HG03565 (cell line): ENCODE measurements around the gene MSRB3.
"Not testable (repeated sequence)": the region's sequence is repeated elsewhere in the genome, so short reads cannot be mapped to it uniquely, and the experiment has no call there.

Source experiments
- ATAC-seq: cut with Tn5 transposase; IDR thresholded peaks from one replicate; pipeline ENCODE4 v1.9.1; 2021; ENCODE audit warnings: mild to moderate bottlenecking, moderate library complexity; ENCODE audit not compliant: unreplicated experiment

MSRB3 gene

DNA sequence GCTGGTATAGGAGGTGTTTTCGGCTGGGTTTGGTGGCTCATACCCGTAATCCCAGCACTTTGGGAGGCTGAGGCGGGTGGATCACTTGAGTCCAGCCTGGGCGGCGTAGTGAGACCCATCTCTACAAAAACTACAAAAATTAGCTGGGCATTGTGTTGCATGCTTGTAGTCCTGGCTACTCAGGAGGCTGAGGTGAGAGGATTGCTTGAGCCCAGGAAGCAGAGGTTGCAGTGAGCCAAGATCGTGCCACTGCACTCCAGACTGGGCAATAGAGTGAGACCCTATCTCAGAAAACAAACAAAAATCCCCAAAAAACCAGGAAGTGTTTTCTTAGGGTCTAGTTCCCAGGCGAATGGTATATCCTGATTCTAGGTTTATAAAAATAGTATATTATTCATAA is 7.0 kb downstream of the MSRB3 start:
- ATAC-seq, result not testable (repeated sequence)

DNA sequence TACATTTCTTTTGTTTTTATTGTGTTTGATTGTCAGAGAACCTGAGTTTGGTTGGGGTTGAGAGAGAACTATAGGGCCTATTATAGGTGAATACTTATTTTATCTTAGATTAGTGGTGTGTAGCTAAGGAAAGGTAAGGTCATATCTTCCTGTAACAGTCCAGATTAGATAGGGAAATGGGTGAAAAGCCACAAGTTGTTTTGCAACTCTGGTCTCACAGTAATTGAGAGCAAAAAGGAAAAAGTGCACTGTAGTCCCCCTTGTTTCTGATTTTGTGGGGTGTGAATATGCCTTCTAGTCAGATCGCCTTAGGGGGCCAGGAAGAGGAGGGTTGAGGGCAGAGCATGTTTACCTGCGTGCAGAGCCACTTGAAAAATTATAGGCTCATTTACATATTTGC is 8.9 kb downstream of the MSRB3 start:
- no peak for ATAC-seq

DNA sequence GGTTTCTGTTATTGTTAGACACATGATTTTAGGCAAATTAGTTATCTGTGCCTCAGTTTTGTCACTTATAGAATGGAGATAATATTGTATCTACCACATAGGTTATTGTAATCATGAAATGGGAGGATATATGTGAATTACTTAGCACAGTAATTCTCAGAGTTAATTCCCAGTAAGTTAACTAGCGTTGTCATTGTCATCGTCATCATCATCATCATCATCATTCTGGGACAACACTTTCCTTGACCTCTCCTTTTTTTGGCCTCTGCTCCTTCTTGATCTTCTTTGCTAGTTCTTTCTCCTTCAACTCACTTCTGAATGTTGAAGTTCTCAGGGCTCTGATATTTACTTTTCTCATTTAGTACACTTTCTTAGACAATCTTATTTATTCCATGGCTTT is 13.8 kb downstream of the MSRB3 start:
- no peak for ATAC-seq

DNA sequence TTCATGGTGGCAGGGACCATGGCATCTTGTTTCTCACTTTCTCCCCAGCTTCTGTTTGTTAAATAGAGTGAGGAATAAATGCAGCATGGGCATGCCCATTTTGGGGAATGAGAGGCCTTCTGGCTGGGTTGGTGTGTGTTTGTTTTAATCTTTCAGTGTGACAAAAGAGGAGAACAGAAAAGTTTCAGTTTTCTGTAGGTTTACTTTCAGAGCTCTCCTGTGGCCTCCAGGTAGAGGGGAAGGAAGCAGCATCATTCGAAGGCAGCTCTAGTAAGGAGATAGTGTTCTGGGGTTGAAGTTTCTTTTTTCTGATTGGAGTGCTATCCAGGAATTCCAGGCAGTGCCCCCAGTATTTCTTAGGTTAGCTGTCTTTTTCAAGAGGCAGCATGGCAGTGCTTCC is 15.3 kb downstream of the MSRB3 start:
- no peak for ATAC-seq

DNA sequence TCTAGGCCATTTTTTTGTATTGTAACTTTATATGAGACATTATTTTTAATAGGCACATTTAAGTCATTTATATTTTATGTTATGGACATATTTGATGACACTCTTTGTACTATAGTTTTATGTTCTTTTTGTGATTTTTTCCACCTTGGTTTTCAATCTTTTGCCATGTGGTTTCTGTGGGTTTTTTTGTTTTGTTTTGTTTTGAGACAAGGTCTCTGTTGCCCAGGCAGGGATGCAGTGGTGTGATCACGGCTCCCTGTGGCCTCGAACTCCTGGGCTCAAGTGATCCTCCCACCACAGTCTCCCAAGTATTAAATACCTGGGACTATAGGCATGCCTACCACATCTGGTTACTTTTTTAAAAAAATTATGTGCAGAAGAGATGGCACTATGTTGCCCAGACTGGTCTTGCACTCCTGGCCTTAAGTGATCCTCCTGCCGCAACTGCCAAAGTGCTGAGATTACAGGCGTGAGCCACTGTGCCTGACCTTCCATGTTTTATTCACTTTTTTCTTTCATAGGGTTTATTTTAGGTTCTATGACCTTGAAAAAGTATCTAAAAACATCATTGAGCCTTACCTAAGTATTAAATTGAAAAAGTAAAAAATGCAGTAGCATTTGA is 16.3 kb downstream of the MSRB3 start:
- ATAC-seq, result no peak

DNA sequence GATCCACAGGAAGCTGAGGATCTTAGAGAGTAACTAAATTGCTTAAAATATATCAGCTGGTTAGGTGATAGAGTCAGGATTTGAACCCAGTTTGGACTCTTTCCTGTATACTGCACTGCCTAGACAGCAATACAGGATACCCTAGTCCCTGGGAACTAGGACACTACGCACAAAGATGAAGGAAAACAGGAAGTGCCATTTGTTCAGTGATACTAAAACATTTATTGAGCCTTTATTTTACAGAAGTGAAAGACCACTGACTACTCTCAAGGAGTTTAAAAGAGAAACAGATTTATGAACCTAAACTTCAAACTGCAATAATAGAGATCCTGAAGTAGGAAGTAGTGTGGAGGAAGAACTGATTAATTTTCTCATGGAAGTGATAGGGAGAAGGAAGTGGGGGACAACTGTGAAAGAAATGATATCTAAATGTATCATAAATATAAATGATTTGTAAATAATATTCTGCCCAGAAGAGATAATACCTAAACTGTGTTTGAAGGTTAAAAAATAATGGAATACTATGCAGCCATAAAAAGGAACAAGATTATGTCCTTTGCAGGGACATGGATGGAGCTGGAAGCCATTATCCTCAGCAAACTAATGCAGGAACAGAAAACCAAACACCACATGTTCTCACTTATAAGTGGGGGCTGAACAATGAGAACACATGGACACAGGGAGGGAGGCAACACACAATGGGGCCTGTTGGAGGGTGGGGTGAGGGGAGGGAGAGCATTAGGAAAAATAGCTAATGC is 18.2 kb downstream of the MSRB3 start:
- ATAC-seq, result no peak

DNA sequence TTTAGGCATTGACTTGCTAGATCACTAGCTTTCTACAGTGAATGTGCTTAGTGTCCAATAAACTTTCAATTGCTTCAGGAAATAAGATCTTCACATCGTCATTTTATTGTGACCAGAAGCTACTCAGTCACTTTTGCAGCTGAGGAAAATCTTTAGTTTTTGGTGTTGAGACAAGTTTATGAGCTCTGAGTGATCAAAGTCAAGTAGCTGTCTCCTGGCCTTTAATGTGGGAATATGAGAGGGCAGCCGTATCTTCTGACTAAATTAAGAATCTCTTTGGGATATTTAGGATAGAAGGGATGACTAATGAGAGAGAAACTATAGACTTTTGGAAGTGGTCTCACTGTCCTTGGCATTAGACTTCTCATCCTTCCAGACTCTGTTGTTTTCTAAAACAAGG is 21.6 kb downstream of the MSRB3 start:
- ATAC-seq, result no peak

DNA sequence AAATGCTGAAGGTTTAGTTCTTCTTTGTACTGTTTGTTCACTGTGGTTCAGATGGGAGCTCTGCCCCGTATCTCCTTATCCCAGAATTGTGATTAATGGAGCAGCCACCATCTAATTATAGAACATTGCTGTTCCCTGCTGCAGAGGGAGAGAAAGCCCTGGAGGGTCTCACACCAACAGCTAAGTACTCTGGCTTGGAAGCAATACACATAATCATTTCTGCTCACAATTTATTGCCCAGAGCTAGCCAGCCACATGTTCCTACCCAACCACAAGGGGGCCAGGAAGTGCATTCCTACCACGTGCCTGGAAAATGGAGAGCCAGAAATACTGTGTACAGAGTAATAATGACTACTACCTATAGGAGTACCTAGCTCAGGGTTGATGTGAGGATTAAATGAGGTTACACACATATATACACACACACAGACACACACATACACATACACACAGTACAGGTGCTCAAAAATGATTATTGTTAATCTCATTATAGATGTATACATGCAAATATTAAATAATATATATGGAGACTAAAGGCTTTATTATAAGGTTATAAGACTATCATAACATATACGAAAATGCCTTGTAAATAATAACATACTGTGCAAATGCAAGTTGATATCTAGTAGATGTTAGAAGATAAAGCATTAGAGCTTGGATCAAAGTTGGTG is 22.3 kb downstream of the MSRB3 start:
- no peak for ATAC-seq

DNA sequence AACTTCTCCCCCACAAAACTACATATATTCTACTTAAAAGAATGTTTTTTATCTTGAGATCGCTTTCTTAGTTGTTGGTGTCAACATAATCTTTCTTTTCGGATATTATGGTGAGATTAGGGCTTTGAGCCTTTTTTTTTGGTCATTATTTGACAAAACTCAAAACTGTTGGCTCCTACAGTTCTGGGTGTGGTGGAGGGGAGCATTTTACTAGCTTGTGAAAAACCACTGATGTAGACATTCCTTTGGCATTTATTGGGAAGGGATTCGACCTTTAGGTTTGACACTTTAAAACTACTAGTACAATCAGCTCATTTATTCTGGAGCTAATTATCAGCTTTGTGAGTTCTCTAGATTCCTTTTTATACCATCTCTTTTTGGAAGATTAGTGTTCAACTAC is 24.4 kb downstream of the MSRB3 start:
- no peak for ATAC-seq

DNA sequence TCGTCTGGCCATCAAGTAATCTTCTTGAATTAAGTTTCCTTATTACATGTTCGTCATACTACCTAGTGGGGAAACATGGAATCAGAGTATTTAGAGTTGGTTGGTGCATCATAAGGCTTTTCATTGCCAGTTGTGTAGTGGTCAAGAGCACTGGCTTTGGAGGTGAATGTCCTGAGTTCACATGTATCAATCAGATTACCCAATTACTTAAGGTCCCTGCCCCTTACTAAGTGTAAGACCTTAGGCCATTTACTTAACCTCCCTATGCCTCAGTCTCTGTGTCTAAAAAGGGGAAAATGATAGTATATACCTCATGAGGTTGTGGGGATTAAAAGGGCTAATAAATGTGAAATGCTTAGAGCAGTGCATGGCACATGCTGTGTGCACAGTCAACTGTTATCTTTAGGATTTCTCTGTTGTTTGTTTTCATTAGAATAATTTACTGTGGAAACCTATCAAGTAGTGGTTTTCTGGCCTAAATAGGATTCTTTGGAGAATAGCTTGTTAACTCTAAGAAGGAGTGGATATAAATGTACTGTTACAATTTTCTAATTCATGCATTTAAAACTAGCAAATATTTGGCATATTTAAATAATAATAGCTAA is 27.0 kb downstream of the MSRB3 start:
- ATAC-seq, result no peak

DNA sequence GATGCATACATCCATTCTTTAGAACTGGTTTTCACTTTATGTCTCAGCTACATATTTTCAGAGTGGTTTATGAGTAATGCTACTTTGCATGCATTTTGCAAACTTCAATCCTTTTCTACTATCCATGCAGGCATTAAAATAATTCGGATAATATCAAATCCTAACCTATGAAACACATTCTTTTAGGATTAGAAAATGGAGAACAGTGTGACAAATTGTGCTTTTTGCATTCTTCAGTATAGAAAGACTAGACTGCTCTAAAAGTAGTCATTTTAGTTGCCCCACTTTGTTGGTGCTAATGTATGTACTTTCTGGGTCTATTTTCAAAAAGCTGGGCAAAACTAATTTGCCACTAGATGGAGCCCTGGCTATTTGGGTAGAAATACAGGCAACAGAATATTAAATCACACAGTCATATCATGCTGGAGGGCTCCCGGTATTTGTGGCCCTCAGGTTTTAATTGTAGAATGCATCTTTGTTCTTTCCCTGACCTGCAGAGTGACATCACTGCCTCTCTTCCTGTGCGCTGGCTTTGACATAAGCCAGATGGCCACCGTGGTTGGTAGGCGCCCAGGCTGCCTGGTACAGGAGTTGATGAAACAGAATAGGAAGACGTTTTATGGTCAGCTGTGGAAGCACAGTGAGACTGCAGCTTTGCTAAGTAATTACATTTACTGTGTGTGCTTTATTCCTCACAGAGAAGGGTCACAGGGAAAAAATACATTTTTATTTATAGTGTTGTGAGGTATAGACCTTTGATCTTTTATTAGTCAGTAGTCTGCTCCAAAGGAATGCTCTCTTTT is 28.1 kb downstream of the MSRB3 start:
- ATAC-seq, result no peak

DNA sequence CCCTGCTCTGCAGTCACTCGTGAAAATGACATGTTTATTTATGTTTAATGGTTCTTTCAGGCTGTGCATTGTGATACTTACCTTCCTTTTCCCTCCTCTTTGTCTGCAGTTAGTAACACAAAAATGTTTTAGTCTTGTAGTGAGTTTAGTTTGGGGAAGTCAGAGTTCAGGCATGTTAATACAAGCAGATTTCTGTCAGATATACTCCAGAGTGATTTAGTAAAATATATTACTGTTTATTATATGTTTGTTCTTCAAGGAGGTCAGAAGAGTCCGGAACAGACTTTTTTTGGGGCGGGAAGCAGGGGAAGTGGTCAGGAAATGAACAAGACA is 28.7 kb downstream of the MSRB3 start:
- ATAC-seq, result no peak

DNA sequence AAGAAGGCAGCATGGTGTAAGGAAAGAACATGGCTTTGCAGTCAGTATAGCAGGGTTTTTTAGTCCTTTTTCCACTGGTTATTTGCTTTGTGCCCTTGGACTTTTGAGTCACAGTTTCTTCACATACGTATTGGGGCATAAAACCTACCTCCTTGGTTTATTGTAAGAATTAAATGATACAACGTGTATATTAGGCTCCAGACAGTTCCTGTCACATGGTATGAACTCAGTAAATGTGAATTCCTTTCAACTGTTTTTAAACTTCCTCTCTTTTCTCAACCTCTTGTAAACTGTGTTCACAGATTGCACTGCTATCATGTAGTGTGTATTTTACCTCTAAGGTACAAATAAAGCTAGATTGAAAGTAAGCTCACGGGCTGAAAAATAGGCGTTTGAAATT is 29.5 kb downstream of the MSRB3 start:
- no peak for ATAC-seq

DNA sequence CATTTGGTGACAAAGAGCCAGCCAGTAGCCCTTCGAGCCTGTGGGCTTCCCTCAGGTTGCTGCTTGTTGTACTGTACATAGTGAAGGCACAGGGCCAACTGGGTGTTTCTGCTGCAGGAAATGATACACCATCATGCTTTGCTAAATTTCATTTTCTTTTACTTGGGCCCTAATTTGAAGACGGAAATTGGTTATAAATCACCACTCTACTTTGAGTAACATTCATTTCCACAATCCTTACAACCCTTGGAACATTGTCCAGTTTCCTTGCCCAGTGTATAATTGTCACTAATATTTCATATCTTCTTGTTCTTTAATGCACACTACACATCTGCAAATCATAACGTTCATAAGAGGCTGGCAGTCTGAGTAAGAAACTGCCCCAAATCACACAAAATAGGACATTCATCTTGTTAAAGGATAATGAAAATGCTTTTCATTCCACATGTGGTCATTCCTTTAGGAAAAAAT is 30.2 kb downstream of the MSRB3 start:
- ATAC-seq, result no peak

DNA sequence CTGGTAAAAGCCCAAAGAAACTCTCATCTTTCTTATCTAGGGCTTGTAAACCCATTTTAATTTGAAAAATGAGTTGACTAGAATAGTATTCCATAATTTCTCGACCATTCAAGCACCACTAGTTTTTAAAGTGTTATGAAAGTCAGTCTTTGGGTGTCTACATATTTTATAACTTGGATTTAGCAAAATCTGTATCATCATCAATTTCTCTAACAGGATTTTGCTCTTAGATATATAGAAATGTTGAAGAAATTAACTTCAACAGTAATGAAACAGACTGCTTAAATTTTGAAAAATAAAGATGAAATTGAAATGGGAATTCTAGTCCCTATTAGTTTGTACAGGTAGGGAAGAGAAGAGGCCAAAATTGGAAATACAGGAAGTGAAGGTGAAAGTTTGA is 32.8 kb downstream of the MSRB3 start:
- ATAC-seq, result no peak

DNA sequence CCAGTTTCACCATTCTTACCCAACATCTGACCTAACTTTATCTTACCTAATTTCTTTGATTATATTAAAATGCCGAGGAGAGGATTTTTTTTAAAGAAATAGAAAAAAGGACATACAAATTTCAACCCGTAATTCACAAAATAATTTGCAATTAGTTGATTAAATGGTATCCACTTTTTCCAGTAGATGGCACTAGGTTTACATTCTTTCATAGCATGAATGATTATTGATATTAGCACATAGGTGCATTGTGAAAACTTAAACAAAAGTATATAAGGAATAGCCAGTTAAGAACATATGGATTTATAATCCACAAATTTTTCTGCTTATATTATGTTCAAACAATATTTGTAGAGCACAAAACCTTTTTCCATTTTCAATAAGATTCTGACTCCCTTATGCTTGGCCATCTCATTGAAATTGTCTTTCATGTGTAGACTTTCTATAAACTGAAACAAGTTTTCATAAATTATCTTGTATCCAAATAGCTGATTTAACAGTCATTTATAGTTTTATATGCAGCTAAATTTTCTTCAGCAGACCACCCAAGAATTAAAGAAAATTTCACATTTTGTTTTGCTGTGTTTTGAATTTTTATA is 35.3 kb downstream of the MSRB3 start:
- ATAC-seq, result no peak

DNA sequence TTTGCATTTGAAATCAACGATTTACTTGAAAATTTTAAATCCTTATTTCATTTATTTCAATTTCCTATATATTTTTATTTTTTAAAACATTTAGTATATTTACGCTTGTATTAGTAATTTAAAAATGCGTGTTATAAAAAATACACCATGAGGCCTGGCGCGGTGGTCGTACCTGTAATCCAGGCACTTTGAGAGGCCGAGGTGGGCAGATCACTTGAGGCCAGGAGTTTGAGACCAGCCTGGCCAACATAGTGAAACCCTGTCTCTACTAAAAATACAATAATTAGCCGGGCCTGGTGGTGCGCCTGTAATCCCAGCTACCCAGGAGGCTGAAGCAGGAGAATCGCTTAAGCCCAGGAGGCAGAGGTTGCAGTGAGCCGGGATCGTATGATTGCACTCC is 36.8 kb downstream of the MSRB3 start:
- ATAC-seq, result not testable (repeated sequence)

DNA sequence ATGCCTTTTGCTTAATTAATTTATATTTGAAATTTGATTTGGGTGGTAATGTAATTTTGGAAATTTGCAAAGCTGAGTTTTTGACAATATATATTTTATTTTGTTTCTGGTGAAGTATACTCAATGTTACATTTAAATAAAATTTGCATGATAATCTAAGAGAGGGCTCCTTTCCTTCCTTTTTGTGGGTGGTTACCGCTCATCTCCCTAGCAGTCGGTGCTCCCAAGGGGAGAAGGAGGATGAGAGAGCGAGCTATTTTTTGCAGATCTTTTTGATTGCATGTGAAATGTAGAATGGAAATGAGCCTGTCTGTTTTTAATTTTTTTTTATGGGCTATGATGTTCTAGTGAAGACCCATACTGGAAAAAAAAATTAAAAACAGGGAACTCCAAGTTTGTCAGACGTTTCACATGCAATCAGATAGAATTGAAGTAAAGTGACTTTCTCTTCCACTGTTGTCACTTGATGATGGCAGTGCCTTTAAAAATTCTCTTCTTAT is 39.8 kb downstream of the MSRB3 start:
- no peak for ATAC-seq

DNA sequence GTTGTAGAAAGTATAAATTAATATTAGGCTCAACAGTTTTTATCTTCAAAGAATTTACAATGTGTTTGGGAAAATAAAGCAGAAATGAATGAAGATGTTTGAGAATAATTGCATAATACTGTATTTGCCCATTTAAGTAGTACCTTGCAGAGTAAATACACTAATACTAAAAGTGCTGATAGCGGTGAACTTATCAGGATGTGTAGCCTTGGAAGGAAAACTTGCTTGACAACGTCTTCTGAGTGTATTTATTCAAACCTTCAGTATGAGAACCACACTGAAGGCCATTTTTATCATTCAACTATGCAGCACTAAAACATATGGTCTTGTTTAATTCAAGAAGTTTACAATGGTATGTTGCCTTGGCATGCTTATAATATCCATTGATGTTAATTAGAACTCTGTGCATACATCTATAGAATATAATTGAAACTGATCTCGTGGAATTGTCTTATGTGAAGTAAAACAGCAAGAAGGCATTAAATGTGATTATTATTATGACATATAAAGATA is 41.3 kb downstream of the MSRB3 start:
- ATAC-seq, result no peak

DNA sequence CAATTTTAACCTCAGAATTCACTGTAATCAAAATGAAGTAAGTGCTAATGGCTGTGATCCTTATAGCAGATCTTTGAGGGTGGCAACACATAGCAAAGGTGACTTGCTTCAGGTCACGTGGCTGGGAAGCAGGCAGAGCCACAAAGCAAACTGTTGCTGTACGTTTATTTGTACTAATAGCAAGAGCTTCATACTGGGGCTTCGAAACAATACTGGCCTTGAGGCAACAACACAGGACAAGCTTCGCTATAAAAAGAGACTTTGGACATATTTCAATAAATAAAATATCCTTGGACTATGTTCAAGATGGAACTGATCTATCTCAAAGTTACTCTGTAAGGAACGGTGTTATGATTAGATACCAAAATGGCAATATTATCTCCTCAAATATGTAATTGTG is 44.6 kb downstream of the MSRB3 start:
- ATAC-seq, result no peak
